ENCODE measurements around the gene CYBC1. TPM values are rescaled to one million over a fixed set of nuclear protein-coding genes. Genes with fewer than 3 reads are reported as not detected.

CYBC1 gene
- total RNA-seq, 1 experiment from 2014 or later: 95.4 TPM

DNA sequence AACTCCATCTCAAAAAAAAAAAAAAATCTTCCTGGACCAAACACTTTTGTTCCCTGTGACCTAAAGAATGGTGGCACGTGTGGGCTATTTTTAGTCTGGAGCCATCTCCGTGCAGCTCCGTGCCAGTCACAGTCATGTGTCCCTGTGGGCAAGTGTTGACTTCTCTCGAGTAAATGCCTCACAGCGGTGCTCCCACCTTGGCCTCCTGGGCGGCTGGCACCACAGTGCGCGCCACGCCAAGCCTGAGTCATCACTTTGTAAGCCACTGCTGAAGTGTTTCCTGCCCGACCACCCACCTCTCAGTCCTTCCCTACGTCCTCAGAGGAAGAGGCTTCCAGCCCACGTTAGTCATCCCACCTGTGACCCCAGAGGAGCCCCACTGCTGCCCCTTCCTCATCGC lies 43.3 kb downstream of the CYBC1 start:
- peak overlapping the region; percentile 50 for H3K4me2 ChIP-seq (ENCODE audit: low read length)
- TF ChIP-seq FOSL1 (IDR thresholded peaks at IDR 0.05; ENCODE audit: low read depth): peak; percentile 57; the same call in 1 of the 2 replicates
- TF ChIP-seq, protein P1, sequence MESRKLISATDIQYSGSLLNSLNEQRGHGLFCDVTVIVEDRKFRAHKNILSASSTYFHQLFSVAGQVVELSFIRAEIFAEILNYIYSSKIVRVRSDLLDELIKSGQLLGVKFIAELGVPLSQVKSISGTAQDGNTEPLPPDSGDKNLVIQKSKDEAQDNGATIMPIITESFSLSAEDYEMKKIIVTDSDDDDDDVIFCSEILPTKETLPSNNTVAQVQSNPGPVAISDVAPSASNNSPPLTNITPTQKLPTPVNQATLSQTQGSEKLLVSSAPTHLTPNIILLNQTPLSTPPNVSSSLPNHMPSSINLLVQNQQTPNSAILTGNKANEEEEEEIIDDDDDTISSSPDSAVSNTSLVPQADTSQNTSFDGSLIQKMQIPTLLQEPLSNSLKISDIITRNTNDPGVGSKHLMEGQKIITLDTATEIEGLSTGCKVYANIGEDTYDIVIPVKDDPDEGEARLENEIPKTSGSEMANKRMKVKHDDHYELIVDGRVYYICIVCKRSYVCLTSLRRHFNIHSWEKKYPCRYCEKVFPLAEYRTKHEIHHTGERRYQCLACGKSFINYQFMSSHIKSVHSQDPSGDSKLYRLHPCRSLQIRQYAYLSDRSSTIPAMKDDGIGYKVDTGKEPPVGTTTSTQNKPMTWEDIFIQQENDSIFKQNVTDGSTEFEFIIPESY (IDR thresholded peaks at IDR 0.05; ENCODE audit: extremely low read depth, insufficient replicate concordance, low read length): no peak
- no peak for TF ChIP-seq ELF1 (IDR thresholded peaks at IDR 0.05; ENCODE audit: borderline replicate concordance, low read depth)
- TF ChIP-seq ZNF274 (IDR thresholded peaks at IDR 0.05; ENCODE audit: low read depth, low read length): no peak
- TF ChIP-seq ZFX (IDR thresholded peaks at IDR 0.05): no peak
- TF ChIP-seq, protein P2, sequence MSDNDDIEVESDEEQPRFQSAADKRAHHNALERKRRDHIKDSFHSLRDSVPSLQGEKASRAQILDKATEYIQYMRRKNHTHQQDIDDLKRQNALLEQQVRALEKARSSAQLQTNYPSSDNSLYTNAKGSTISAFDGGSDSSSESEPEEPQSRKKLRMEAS (IDR thresholded peaks at IDR 0.05): peak; percentile 61
- no peak for TF ChIP-seq RAD21 (IDR thresholded peaks at IDR 0.05; ENCODE audit: low read depth)
- TF ChIP-seq SRF (IDR thresholded peaks at IDR 0.05; ENCODE audit: low read depth): no peak
- TF ChIP-seq EZH2 (IDR thresholded peaks at IDR 0.05): no peak
- TF ChIP-seq EGR1 (IDR thresholded peaks at IDR 0.05; ENCODE audit: low read depth): no peak
- TF ChIP-seq, protein P3, sequence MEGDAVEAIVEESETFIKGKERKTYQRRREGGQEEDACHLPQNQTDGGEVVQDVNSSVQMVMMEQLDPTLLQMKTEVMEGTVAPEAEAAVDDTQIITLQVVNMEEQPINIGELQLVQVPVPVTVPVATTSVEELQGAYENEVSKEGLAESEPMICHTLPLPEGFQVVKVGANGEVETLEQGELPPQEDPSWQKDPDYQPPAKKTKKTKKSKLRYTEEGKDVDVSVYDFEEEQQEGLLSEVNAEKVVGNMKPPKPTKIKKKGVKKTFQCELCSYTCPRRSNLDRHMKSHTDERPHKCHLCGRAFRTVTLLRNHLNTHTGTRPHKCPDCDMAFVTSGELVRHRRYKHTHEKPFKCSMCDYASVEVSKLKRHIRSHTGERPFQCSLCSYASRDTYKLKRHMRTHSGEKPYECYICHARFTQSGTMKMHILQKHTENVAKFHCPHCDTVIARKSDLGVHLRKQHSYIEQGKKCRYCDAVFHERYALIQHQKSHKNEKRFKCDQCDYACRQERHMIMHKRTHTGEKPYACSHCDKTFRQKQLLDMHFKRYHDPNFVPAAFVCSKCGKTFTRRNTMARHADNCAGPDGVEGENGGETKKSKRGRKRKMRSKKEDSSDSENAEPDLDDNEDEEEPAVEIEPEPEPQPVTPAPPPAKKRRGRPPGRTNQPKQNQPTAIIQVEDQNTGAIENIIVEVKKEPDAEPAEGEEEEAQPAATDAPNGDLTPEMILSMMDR (IDR thresholded peaks at IDR 0.05 in 2 of 3, conservative IDR thresholded peaks at IDR 0.05 in 1 of 3; ENCODE audit: borderline replicate concordance in 1 of 3, insufficient read depth in 1 of 3, low read depth in 2 of 3, low read length in 2 of 3): no peak
- no peak for TF ChIP-seq POLR2AphosphoS5 (IDR thresholded peaks at IDR 0.05; ENCODE audit: low read depth, low read length)
- TF ChIP-seq CEBPB (IDR thresholded peaks at IDR 0.05; ENCODE audit: low read depth): no peak
- TF ChIP-seq CBX3 (IDR thresholded peaks at IDR 0.05; ENCODE audit: low read depth): no peak
- H4K20me1 ChIP-seq (ENCODE audit: insufficient read depth): no peaks in the 10 kb centered on the region
- no peaks in the 10 kb centered on the region for H3K79me2 ChIP-seq (ENCODE audit: insufficient read depth, low read length)
- peak overlapping the region; percentile 32 for H3K9ac ChIP-seq (ENCODE audit: low read length)
- peak overlapping the region in 1 of 2 experiments; percentile 2; a peak in 1 of 4 replicates for H3K4me3 ChIP-seq (replicated peaks in 1 of 2; ENCODE audit: low read depth in 1 of 2, low read length in 2 of 2)
- no peaks in the 10 kb centered on the region for H3K27me3 ChIP-seq (ENCODE audit: insufficient read depth, low read length)
- POLR2A ChIA-PET: no interaction called here
- peaks cover 14 to 17% of the 10 kb centered on the region in 2 experiments for H3K4me1 ChIP-seq (ENCODE audit: control insufficient read depth in 1 of 2, insufficient read depth in 2 of 2, low read length in 2 of 2)
- intact Hi-C loops (cut with micrococcal nuclease): no loop called here
- ATAC-seq (peak; percentile 78), DNase-seq (ENCODE audit: low read depth, low spot score) (no peak)
- RAD21 ChIA-PET (ENCODE audit: low non-redundant PET in 1 of 2, low total read pairs in 2 of 2, uncharacterized antibody in 2 of 2, unreplicated experiment in 2 of 2): no interaction called here
- no TSS peak for BruUV-seq (replicated peaks)
- peaks cover 9 to 10% of the 10 kb centered on the region in 2 experiments; a peak in 2 of 4 replicates for H3K36me3 ChIP-seq (ENCODE audit: control insufficient read depth in 1 of 2, insufficient read depth in 2 of 2, low read length in 2 of 2)
- H3K9me2 ChIP-seq (ENCODE audit: insufficient read depth): no peaks in the 10 kb centered on the region
- H3K27ac ChIP-seq (ENCODE audit: low read depth, low read length): peak overlapping the region; percentile 34
- CTCF ChIA-PET: no interaction called here
- no peaks in the 10 kb centered on the region for H3K9me3 ChIP-seq (ENCODE audit: control insufficient read depth in 1 of 2, insufficient read depth in 1 of 2, low read depth in 1 of 2, low read length in 2 of 2)
- H2AFZ ChIP-seq (ENCODE audit: low read depth, low read length, poor library complexity, severe bottlenecking): no peak overlapping the region

Data from HCT116 (cell line).